Measurements from ENCODE around the gene GPR39. TPM values are rescaled to one million over a fixed set of nuclear protein-coding genes. Genes with fewer than 3 reads are reported as not detected.

The GPR39 gene
- total and polyA plus RNA-seq, 2 donors (not counting 3 experiments of a cell fraction or from before 2014, with no cell fraction given), result 0.03 to 0.20 TPM

GRCh38 chr2:132420816-132421805 is 4.5 kb downstream of the GPR39 start:
- intact Hi-C loops (cut with micrococcal nuclease), result no loop called here
- DNase-seq (ENCODE audit: low read depth, low spot score) (no peak), FAIRE-seq (no peak)
- Histone ChIP-seq H3K27me3 (ENCODE audit: control insufficient read depth in 2 of 2, insufficient read depth in 2 of 2, low read length in 2 of 2) (no peaks in the 10 kb centered on the region), H3K36me3 (ENCODE audit: control insufficient read depth in 2 of 2, extremely low read depth in 1 of 2, insufficient read depth in 2 of 2, low read length in 2 of 2) (no peaks in the 10 kb centered on the region), H3K4me2 (ENCODE audit: insufficient read depth, low read length) (no peak overlapping the region), H4K20me1 (replicated peaks; ENCODE audit: control insufficient read depth, extremely low read depth, insufficient read depth, low read length) (no peaks in the 10 kb centered on the region), H3K9me1 (replicated peaks; ENCODE audit: control insufficient read depth, extremely low read depth, insufficient read depth, low read length) (no peaks in the 10 kb centered on the region), H3K27ac (ENCODE audit: insufficient read depth, low read depth, low read length) (no peak overlapping the region), H3K4me3 (replicated peaks in 1 of 3; ENCODE audit: insufficient read depth in 1 of 3, low read depth in 1 of 3, low read length in 3 of 3) (no peak overlapping the region), H3K9ac (replicated peaks; ENCODE audit: extremely low read depth, insufficient read depth, low read length) (no peak overlapping the region), H3K4me1 (ENCODE audit: control insufficient read depth, extremely low read depth, insufficient read depth, low read length) (no peaks in the 10 kb centered on the region), H3K9me3 (replicated peaks; ENCODE audit: control insufficient read depth, insufficient read depth, low read length) (no peaks in the 10 kb centered on the region), H2AFZ (ENCODE audit: low read depth, low read length) (no peak overlapping the region), H3K79me2 (ENCODE audit: control insufficient read depth, insufficient read depth, low read length) (no peaks in the 10 kb centered on the region)
- dilution Hi-C loops (cut with MboI; ENCODE audit: extremely low pct_ligation_motif_present, low sequenced_read_pairs), result no loop called here
- no peak for TF ChIP-seq MYC (IDR thresholded peaks at IDR 0.05; ENCODE audit: low read depth, low read length)
- TF ChIP-seq MAX (IDR thresholded peaks at IDR 0.05; ENCODE audit: insufficient read depth, insufficient read length), result no peak
- no peak for TF ChIP-seq EZH2 (IDR thresholded peaks at IDR 0.05; ENCODE audit: borderline replicate concordance, low read depth, low read length, severe bottlenecking)
- no peak for TF ChIP-seq CTCF (IDR thresholded peaks at IDR 0.05; ENCODE audit: extremely low read depth in 1 of 2, insufficient read depth in 1 of 2, low read depth in 1 of 2, low read length in 2 of 2)
- no peak for TF ChIP-seq FOS (IDR thresholded peaks at IDR 0.05; ENCODE audit: borderline replicate concordance, insufficient read depth, low read length)
- TF ChIP-seq POLR2A (IDR thresholded peaks at IDR 0.05; ENCODE audit: low read depth, low read length), result no peak
- TF ChIP-seq POLR2AphosphoS5 (IDR thresholded peaks at IDR 0.05; ENCODE audit: insufficient read depth, low read depth, low read length), result no peak
- no peak for TF ChIP-seq GATA2 (IDR thresholded peaks at IDR 0.05; ENCODE audit: insufficient read depth, insufficient read length, low read depth, low read length)
- TF ChIP-seq JUN (IDR thresholded peaks at IDR 0.05; ENCODE audit: borderline replicate concordance, insufficient read depth, insufficient read length, low read depth), result no peak
- BruUV-seq (replicated peaks), result no TSS peak
- POLR2A ChIA-PET, result no interaction called here
- CTCF ChIA-PET, result interaction anchor here (0.9 kb wide), 1 partner anchor 751 kb away, joined by 3 read pairs; no protein-coding TSS in a partner anchor
